NAMALWA (cell line): ENCODE measurements around the gene LGALS13.
A peak's percentile ranks its signal among the peaks of the same experiment; 100 is the strongest.

Experiments used
- DNase-seq: peaks from one replicate; pipeline ENCODE4 v3.0.0-alpha.2; 2015; ENCODE audit warnings: low spot score

LGALS13 gene

DNA sequence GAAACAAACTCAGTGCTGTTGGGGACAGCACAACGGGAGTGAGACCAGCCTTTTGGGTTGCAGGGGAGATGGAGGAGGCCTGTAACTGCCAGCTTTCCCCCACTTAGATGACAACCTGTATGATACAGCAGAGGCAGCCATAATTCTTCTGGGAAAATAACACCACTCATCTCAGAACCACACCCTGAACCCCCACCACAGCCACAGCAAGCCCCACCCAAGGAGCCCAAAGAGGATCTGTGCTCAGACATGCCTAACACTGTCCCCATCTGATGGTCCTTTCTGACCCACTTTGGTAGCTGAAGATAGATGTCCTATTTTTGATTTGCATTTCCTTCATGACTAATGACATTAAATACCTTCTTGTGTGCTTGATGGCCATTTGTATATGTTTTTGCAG, 15.4 kb downstream of the LGALS13 start:
- DNase-seq: no peak

DNA sequence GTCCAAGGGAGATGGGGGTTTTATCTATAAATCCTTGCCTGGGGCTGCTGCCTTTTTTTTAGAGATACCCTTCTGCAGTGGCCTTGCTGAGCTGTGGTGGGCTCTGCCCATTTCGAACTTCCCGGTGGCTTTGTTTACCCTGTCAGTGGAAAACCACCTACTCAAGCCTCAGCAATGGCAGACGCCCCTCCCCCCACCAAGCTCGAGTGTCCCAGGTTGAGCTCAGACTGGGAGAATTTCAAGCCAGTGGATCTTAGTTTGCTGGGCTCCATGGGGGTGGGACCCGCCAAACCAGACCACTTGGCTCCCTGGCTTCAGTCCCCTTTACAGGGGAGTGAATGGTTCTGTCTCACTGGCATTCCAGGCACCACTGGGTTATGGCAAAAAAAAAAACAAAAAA, 21.6 kb downstream of the LGALS13 start:
- no peak for DNase-seq

DNA sequence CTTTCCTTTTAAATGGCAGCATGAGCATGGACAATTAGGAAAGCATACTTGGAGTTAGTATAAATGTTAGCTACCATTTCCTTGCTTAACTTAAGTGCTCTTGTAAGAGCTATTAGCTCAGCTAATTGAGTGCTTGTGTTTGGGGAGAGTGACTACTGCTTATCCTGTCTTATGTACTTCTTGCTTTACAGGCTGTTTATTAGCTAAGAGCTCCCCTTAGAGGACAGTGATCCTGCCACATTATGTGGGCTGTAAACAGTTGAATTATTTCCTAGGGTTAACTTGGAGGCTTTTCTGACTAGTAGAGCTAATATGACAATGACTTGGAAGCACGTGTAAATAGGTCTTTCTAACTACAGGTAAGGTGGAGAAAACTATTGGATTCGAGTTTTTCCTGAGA, 25.3 kb downstream of the LGALS13 start:
- DNase-seq: peak; percentile 36

DNA sequence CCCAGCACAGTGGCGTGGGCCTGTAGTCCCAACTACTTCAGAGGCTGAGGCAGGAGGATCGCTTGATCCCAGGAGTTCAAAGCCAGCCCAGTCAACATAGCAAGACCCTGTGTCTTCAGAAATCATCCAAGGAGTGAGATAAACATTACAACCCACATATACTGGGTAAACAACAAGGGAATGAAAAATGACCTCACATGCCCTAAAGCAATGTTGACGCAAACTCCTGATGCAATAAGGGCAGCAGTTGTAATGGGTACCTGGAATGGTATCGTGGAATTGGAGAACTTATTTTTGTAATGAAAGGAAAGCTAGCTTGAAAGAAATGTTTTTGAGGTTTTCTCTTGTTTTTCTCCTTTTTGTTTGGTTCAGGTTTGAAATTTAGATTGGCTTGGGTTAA, 28.9 kb downstream of the LGALS13 start:
- DNase-seq: no peak

- DNase-seq: no peak
These were observed 29.3 kb downstream of the LGALS13 start for GRCh38 chr19:39631626-39632025.

DNA sequence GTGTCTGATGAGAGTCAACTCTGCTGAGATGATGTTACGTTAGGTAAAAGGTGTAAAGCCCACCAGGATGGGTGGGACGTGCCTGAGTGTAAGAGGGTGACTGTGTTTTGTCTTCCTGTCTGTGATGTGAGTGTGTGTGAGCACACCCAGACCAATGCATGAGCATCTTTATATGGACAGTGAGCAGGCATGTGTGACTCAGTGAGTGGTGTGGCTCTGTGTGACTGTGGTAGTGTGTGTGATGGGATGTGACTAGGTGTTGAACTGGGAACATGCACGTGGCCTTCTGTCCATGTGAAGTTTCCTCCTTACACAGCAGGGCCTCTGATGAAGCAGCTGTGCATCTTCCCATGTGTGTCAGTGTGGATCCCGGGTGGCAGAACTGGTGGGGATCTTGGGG, 35.6 kb downstream of the LGALS13 start:
- DNase-seq: no peak

GRCh38 chr19:39641773-39642172, 39.4 kb downstream of the LGALS13 start:
- no peak for DNase-seq

GRCh38 chr19:39643591-39643990, 41.3 kb downstream of the LGALS13 start:
- no peak for DNase-seq

- peak; percentile 30 for DNase-seq
These were observed 43.6 kb downstream of the LGALS13 start for GRCh38 chr19:39645800-39646411.

DNA sequence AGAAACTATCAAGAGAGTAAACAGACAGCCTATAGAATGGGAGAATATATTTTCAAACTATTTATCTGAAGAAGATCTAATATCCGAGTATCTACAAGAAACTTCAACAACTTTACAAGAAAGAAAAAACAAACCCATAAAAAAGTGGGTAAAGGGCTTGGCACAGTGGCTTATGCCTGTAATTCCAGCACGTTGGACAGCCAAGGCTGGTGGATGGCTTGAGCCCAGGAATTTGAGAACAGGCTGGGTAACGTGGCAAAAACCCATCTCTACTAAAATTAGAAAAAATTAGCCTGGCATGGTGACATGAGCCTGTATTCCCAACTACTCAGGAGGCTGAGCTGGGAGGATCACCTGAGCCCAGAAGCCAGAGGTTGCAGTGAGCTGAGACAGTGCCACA, 45.6 kb downstream of the LGALS13 start:
- DNase-seq: no peak

- DNase-seq: no peak
These were observed 53.3 kb downstream of the LGALS13 start, which contains the start of gene LGALS16 for GRCh38 chr19:39655613-39656012. Gene LGALS16 (plus strand): TSS chr19:39655913. CDS start chr19:39655962, 49 bp downstream.
